DMS79 (cell line): ENCODE data around the gene SDS.
A peak's percentile ranks its signal among the peaks of the same experiment; 100 is the strongest.

Experiments used
- DNase-seq: peaks from one replicate; lab custom pipeline; 2025; lab: John Stamatoyannopoulos, UW

The SDS gene

DNA sequence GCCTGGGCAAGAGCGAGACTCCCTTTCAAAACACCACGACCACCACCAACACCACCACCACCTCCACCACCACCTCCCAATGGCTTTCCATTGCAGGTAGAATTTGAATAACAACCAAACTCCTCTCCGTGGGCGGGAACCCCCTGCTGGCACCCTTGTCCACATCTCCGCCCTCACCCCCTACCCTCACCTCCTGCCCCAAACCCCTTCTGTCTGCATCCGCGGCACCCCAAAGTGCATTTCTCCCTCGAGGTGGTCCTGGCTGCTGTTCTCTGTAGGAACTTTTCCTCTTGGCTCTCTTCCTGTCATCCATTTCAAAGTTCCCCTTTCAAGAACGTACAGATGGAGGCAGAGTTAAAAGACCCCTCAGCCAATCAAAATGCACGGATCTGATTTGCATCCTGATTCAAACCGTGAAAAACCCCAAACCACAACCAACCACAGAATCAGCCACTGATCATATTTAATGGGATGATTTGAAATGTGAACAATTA lies 22.3 kb upstream of the SDS start:
- no peak for DNase-seq

DNA sequence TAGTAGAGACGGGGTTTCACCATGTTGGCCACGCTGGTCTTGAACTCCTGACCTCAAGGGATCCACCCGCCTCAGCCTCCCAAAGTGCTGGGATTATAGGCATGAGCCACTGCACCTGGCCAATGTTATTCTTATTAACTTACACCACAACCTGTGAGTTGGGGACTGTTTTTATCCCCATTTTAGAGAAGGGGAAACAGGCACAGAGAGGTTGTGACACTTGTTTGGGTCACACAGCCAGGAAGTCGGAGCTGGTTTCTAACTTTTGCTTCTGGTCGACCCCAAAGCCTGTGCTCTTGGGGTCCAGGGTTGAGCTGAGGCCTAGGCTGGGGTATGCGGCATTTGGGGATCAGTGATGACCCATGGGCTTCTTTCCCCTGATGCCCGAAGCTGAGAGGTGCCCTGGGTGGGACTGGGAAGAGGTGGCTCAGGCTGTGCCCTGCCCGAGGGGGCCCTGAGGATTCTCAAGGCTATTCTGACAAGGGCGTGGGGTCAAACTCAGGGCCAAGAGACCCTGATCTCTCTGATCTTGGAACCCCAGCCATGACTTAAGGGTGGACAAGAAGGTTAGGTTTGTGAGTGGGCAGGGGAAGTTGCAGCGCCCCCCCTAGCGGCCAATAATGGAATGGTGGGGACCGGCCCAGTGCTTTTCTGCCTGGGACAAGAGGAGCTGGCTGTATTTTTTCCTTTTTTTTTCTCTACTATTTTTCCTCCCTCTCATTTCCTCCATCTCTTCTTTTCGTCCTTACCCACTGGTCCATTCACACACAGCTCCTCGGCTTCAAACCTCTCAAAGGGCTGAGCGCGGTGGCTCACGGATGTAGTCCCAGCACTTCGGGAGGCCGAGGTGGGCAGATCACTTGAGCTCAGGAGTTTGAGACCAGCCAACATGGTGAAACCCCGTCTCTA lies 21.5 kb upstream of the SDS start:
- DNase-seq = no peak

DNA sequence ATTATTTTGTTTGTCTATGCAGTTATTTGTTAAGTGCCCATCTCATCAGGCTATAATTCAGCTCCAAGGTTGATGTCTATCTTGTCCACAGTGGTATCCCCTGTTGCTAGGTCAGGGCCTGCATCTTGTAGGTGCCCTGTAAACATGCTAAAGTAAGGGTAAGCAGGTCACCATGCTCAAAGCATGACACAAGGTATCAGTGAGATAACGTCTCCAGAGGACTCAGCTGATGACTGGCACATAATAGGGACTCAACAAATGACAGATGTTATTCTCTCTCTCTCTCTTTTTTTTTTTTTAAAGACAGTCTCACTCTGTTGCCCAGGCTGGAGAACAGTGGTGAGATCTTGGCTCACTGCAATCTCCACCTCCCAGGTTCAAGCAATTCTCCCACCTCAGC lies 20.8 kb upstream of the SDS start:
- no peak for DNase-seq

DNA sequence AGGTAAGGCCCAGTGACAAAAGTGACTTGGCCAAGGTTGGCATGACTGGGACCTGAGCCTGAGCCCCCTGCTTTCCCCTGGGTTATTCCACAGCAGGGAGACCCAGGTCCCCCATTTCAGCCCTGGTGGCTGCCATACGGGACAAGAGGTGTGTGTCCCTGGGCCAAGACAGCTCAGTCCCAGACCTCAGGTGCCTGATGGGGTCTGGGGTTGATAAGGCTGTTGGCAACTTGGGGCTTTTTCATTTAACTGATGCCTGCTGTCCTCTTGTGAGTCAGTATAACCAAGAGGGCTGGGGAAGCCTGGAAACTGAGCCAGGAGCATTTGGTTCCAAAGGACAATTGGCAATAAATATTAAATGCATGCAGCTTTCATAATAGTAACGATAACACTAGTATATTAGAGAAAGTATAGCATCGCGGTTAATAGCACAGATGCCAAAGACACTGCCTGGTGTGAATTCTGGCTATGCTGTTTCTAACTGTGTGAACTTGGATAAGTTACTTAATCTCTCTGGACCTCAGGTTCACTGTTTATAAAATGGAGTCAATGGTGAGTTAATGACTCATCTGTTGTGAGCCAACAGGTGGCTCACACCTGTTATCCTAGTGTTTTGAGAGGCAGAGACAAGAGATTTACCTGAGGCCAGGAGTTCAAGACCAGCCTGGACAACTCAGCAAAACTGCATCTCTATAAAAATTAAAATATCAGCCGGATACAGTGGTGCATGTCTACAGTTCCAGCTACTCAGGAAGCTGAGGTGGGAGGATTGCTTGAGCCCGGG lies 19.4 kb upstream of the SDS start:
- no peak for DNase-seq

DNA sequence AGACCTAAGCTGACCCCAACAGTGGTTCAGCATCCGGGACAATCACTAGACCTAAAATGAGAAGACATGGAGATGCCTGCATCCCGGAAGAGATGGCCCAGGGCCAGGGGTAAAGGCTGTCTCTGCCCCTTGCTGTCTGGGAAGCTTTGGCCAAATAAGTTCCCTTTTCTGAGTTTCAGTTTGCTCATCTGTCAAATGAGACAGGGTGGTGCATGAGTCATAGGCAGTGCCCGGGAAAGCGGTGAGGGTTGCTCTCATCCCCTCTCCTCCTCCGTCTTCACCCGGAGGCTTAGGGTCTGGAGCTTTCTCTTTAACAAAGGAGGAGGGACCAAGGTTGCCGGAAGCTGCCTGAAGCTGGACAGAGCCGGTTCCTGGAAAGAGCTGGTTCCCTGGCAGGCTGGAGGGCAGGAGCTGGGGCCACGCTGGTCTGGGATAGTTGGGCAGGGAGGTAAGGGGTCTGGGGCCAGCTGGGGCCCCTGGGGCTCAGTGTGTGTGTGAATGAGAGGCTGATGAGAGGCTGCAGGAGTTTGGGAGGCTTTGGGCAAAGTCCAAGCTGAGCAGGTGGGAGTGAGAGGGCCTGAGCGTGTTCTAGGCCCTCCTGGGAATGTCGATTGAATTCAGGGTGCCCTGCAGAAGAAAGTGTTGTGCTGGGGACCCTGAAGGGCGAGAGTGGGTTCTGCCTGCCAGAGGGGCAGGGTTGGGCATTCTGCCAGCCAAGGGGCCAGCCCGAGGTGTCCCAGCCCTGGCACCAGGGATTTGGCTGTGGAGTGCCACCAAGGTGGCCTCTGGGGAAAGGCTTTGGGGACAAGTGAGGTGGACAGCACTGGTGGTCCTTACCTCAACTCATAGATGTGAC lies 18.6 kb upstream of the SDS start, which contains the start of gene SDSL:
SDSL (plus strand) TSS at position 351 of the 856 bp plus-strand sequence. CDS start 5,603 bp downstream, outside the sequence.
- peak; percentile 52 for DNase-seq

DNA sequence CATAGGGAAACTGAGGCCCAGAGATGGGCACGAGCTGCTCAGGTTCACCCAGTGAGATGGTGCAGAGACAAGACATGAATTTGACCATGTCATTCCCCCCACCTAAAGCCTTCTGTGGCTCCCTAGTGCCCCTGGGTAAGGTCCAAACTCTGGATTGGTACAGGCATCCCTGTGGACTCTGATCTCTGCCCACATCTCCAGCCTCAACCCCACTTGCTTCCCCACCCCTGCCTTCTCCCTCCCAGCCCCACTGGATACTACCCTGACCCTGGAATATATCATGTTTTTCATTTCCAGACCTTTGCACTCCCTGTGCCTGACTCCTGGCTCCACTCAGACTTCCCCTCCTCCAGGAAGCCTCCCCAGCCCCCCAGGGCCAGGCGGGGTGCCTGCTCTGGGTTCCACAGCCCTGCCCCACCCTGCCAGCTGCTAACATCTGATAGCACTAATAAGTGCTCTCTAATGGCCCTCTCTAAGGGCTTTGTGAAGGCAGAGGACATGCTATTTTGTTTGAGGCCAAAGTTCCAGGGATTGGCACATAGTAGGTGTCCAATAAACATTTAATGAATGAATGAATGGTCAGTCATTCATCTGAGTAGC lies 17.4 kb upstream of the SDS start:
- no peak for DNase-seq

DNA sequence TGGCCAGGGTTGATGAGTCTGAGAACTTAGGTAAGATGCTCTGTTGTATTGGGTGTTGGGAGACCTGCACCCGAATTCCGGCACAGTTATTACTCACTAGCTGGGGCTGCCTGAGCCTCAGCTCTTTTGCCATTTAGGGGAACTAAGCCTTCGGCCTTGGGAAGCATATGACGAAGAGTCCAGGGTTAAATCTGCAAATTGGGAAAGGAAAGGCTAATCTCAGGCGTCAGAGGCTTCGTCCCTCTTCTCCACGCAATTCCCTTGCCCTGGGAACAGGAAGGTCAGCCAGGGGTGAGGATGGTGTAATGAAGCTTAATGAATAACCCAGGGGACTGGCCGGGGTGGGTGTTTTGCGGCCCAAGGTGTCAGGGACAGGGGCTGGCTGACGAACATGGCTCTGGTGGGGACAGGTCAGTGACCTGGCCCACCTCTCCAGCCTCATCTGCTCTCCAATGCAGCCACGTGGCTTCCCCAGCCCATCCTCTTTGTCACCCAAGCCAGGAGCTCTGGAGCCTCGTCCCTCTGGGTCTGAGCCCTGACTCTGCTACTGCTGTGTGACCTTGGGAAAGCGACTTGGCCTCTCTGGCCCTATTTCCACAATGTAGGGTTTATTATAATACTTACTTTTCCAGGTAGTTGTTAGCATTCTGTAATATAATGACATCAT lies 14.7 kb upstream of the SDS start:
- no peak for DNase-seq

DNA sequence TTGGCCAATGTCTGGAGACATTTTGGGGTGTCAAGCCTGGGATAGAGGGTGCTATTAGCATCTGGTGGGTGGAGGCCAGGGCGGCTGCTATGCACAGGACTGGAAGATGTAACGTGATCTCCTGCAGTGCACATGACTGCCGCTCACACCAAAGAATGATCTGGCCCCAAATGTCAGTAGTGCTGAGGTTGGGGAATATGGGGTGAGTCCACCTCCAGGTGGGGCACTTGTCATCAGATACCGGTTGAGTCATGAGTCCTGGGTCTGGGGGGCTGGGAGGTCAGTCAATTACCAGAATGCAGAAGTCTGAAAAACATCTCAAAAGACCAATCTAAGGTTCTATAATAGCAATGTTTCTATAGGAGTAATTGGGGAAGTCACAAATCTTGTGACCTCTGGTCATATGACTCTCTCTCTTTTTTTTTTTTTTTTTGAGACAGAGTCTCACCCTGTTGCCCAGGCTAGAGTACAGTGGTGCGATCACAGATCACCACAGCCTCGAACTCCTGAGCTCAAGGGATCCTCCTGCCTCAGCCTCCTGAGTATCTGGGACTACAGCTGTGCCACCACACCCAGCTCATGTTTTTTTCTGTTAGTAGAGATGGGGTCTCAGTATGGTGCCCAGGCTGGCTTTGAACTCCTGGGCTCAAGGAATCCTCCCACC lies 12.5 kb upstream of the SDS start:
- DNase-seq = no peak

DNA sequence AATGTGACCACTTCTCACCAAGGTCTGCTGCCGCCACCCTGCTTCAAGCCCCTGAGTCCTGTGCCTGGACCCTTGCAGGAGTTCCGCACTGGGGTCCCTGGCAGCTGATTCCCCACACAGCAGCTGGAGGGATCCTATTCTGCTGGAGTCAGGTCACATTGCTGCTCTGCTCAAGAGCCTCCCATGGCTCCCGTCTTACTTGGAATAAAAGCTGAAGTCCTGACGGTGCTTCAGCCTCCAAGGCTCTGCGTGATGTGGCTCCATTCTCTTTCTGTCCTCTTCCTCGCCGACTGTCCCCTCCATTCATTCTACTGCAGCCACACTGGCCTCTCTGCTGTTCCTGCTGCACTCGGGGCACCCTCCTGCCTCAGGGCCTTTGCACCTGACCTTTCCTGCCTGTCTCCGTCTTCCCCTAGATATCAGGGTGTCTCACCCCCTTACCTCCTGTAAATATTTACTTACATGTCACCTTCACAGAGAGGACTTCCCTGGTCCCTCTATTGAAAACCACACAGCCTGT lies 10.9 kb upstream of the SDS start:
- no peak for DNase-seq

DNA sequence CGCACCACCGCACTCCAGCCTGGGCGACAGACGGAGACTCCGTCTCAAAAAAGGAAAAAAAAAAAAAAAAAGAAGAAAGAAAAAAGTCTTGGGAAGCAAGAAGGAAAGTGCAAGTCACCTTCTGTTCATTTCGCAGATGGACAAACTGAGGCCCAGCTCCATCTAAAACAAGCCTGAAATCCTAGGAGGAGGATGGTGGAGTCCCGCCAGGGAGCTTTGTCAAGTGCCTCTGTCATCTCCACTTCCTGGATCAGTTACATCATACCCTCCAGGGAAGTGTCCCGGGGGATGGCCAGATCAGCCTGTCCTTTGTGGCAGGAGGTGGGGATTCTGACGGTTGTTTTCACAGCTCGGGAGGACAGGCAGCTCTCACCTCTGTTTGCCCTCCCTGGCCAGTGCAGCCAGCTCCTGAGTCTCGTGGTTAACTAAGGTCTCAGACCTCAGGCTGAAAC lies 9.8 kb upstream of the SDS start:
- DNase-seq = no peak

DNA sequence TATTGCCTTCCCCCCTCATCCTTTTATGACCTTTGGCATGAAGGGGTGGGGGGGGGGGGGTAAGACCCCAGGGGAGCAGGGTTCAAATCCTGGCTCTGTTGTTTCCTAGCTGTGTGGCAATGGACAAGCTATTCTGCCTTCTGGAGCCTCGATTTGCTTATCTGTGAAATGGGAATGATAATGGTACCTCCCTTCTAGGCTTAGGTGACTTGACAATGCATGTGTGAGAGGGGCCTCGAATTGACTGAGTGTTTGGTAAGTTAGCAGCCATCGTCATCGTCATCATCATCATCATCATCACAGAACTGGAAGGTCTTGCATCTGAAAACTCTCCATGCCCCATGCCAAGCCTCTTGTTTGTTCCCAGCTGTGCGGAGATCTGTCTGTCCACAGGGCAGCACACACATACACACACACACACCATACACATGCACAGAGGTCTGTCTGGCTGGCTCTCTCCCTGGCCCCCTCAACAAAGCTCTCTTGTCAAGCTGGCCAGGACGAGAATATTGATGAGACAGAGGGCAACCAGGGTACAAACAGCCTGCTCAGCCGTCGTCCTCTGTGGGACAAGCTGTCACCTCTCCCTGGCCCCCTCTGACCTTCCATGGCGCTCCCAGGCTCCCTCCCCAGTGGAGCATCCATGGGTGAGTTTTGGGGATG lies 5.9 kb upstream of the SDS start:
- no peak for DNase-seq

DNA sequence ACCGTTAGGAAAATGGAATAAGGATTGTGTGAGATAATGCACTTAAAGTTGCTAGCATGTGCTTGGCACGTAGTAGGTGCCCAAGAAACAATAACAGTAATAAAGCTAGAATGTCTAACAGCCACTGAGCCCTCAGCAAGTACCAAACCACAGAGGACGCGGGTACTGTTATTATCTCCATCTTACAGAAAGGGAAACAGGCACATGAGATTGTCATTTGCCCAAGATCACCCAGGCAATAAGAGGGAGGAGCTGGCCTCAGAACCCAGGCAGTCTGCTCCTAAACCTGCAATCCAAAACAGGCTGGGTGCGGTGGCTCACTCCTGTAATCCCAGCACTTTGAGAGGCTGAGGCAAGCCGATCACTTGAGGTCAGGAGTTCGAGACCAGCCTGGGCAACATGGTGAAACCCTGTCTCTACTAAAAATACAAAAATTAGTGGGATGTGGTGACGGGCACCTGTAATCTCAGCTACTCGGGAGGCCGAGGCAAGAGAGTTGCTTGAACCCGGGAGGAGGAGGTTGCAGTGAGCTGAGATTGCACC lies 5.1 kb upstream of the SDS start:
- DNase-seq = no peak

DNA sequence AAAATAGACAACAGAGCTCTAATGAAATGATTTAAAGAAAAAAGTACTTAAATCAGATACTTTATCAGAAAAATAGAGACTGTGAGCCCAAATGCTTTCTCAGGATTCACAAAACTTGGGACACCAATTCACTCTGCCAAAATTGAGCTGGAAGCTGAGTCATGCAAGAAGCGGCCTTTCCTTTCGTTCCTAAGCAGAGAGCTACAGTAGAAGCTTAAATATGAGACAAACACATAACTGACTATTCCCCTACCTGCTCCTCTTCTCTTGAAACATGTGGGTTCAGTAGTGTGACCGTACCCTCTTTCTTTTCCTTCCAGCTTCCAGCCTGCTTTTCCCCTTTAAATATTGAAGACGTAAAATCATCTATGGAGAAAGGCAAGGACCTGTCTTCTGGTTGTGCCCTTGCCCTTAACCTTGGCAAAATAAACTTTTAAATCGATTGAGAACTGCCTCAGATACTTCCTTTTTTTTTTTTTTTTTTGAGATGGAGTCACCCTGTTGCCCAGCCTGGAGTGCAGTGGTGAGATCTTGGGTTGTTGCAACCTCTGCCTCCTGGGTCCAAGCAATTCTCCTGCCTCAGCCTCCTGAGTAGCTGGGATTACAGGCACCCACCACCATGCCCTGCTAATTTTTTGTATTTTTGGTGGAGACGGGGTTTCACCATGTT lies 4.4 kb upstream of the SDS start:
- DNase-seq = no peak

DNA sequence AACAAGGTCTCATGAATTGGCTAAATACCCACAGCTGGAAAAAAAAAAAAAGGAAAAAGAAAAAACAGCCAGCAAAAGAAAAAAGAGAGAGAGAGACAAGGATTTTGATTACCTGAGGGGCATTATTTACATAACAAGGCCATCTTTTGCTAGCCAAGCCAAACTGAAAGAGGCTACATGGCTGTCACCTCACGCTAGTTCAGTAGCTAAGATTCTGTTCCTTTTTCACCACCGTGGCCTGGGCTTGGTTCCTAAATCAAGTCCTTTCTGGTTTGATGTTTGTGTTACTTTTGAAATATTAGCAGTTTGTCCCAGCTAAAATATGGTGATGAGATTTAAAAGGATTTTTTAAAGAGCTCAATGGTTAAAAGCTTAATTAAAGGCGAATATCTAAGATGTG lies 2.0 kb upstream of the SDS start:
- no peak for DNase-seq

DNA sequence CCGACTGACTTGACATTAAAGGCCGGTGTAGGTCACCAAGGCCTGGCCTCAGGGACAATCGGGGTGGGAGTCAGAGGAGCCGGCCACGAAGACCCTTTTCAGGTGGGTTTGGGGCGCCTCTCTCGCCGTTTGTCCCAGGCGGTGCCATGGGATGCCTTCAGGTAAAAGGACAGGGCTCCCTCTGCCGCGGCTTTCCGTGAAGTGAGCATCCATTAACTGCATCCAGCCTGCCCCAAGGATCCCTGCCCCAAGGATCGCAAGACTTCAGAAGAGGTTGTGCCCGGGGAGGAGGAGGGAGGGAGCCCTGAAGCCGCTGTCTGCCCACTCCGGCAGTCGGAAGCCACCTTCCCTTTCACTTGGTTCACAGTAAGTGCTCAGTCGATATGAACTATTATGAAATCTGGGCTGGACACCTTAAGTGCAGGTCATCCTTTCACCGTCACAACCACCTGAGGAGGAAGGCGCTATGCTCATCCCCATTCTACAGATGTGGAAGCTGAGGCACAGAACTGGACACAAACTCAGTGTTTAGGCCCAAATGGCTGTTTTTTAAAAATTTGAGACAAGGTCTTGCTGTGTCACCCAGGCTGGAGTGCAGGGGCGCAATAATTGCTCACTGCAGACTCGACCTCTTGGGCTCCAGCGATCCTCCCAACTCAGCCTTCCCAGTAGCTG lies 964 bp downstream of the SDS start:
- no peak for DNase-seq

DNA sequence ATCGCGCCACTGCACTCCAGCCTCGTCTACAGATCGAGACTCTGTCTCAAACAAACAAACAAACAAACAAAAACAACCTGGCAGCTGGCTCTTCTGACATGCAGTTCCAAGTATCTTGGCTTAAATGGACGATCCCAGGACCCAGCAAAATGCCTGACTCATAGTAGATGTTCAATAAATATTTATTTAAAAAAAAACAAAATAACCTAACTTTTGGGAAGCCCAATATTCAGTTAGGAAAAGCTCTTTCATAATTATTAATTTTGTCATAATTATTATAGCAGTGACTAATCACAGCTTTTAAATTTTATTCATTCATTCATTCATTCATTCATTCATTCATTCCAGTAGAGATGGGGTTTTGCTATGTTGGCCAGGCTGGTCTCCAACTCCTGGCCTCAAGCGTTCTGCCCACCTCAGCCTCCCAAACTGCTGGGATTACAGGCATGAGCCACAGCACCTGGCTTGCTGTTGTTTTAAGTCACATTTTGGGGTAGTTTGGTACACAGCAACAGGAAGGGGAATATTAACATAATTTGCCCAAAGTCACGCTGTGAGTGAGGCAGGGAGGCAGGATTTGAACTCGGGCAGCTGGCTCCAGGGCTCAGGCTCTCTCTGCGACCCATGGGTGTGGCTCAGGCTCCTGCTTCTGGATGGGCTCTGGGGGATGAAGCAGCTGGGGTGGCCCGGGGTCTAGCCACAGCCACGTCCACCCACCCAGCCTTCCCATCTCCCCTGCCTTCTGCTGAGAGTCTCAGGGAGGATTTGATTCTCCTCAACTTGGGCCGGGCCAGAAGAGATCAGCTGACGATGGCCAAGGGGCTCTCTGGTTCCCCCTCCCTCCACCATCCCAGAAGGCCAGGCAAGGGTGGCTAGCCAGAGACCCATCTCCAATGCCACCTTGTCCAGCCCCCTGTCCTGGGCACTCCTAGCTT lies 2.4 kb downstream of the SDS start:
- DNase-seq = no peak

DNA sequence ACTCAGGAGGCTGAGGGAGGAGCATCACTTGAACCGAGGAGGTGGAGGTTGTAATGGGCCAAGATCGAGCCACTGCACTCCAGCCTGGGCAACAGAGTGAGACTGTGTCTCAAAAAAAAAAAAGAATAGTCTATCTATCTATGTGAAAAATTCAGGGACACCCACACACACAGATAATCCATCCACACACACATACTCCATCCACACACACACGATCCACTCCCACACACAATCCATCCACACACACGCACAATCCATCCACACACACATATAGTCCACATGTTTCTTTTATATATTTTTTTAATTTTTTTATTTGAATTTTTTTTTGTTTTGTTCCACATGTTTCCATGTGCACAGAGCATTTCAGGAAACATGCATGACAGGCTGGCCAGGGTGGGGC lies 3.3 kb downstream of the SDS start:
- DNase-seq = no peak
